HG03066 (cell line): ENCODE measurements around the gene TTC9C.
"Not testable (repeated sequence)": the region's sequence is repeated elsewhere in the genome, so short reads cannot be mapped to it uniquely, and the experiment has no call there.

Experiments
- ATAC-seq: cut with Tn5 transposase; IDR thresholded peaks from one replicate; pipeline ENCODE4 v1.9.1; 2021; ENCODE audit warnings: low read depth; ENCODE audit not compliant: unreplicated experiment

TTC9C gene

DNA sequence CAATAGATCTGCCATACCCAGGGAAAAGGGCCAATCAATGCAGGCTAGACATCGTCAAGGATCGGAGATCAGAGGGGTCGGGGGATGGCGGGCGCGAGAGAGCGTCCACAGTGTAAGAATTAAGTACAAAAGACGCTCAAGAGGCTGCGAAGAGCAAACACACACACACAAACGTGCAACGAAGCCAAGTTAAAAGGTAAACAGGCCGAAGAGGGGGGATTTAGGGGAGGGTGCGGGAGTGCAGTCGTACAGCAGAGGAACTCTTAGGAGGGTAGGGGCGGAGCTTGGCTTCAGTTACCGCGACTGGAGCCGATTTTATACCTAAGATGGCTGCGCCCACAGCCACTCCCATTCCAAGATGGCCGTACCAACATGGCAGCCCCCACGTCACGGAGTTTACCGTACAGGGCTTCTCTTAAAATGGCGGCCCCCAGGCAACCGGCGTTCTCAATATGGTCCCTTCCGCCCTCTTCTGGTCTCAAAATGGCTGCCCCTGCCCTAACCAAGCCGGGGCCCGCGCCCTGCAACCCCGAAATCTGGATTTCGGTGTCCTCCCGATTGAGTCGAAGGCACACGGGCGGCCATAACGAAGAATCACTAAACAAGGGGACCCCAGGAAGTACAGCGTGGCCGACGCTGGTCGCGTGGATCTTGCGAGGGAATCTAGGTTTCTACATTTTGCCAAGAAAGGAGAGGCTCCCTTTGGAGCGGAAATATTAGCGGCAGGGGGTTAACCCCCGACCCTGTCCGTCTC is 18.9 kb upstream of the TTC9C start:
- ATAC-seq, result peak; percentile 80

DNA sequence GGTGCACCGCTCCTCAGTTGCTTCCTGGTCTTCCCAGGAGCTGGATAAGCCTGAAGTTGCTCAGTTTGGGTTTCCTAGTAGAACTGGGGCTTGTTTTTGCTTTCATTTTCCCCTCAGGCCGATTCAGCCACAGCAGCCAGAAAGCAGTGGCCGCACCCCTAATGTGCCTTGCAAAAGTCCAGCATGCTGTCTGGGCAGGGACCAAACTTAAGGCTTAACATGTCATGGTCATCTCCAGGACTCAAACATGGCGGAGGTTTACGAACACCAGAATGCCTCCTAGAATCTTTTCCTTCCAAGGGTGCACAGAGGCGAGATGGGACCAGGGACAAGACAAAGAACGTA is 18.3 kb upstream of the TTC9C start:
- no peak for ATAC-seq

DNA sequence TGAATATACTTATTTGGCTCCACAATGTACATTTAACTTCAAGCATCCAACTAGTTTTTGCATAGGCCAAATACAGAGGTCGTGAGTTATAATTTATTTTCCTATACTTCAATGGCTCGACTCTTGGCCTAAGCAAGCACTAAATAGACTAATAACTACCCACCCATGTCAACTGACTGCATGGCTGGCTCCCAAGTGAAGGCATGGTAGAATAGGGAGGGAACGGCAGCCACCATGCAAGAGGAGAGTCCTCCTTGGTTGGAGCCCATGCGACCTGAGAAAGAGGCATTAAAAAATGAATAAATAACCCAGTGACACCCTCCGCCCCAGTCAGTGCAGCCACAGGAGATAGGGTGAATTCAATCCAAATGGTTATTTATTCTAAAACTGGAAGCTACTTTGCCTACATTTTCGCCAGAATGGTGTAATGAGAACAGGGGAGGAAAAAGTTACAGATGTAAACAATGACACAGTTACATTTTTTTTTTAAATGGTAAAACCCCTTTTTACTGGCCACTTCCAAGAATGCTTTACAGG is 15.9 kb upstream of the TTC9C start:
- ATAC-seq, result no peak

DNA sequence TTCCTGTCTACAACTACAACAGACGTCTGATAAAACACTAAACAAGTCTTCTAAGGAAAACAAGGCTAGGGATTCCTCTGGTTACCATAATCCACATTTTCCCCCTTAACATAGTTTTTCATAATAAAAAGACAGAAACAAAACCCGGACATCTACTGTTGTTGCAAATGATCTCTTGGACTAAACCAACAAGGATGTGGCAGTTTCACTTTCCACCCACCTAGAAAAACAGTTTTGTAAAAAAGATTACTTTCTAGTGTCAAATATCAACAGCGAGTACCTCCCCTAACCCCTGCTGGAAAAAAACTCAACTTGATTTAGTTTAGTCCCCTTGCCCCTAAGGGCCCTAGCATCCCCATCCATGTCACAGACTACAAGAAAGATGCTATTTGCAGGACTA is 15.4 kb upstream of the TTC9C start:
- ATAC-seq, result no peak

DNA sequence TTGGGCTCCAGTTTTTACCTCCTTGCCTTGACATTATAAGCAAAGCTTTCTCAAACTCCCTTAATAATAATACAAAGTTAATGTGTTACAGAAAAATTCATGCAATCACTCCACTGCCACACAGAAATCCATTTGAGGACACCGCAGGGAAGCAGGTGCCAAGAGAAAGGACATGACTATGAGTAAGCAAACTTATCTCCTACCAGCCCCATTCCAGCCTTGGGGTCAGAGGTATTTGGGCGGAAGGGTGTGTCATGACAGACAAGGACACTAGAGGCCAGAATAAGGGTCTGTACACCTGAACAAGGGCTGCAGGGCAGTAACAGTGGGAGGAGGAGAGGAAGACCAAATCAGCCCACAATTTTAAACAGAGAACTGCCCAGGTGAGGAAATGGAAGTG is 14.9 kb upstream of the TTC9C start:
- ATAC-seq, result no peak

GRCh38 chr11:62715150-62716130 is 12.8 kb upstream of the TTC9C start:
- no peak for ATAC-seq

DNA sequence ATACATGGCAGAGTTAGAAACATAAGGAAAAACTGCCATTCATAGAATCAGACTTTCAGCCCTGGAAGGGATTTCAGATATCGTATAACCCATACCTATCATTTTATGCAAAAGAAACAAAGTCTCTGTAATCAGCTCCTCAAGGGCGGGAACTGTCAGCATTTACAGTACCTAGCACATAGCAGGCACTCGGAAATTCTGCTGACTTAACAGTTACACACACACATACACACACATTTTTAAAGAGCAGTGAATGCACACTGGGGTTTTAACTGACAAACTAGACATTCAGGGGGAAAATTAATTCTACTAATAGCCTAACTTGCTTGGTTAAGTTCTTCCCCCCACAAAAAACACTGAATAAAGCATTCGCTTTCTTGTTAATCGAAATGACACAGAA is 12.1 kb upstream of the TTC9C start:
- ATAC-seq, result no peak

DNA sequence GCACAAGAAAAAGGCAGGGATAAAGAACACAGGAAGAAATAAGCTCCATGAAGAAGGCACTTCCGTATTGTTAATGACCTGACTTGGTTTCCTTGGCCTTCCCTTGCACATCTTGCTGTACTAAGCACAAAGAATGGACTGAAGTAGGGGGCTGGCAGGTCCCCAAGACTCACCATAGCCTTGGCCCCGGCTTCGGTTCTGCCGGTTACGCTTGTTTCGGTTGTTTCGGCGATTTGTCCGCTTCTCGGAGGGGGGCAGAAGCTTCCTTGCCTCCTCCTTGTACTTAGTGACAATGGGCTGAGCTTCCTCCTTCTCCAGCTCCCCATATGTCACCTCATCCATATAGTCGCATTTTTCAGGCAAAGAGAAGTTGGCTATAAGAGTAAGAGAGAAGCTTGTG is 11.5 kb upstream of the TTC9C start:
- ATAC-seq, result no peak

- ATAC-seq, result no peak
Measured at GRCh38 chr11:62719302-62719978, 8.8 kb upstream of the TTC9C start.

DNA sequence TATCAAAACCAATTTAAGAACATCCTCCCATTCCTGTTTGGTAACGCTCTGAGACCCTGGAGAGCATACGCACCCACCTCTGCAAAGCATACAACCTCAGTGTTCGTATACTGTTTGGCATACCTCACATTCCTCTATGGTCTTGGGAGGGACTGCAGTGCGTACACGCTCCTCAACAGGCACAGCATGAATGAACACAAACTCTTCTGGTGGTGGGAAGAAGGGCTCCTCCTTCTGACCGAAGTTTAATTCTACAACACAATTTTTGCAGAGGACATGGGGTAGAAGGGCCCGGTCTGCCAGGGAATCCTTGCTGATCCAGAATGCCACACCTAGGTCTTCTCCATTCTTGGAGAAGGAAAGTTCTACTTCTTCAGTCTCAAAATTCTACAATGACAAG is 6.3 kb upstream of the TTC9C start:
- ATAC-seq, result no peak

GRCh38 chr11:62724171-62724570 is 4.1 kb upstream of the TTC9C start:
- ATAC-seq, result no peak

- ATAC-seq, result no peak
Measured at GRCh38 chr11:62725646-62726045, 2.6 kb upstream of the TTC9C start.

DNA sequence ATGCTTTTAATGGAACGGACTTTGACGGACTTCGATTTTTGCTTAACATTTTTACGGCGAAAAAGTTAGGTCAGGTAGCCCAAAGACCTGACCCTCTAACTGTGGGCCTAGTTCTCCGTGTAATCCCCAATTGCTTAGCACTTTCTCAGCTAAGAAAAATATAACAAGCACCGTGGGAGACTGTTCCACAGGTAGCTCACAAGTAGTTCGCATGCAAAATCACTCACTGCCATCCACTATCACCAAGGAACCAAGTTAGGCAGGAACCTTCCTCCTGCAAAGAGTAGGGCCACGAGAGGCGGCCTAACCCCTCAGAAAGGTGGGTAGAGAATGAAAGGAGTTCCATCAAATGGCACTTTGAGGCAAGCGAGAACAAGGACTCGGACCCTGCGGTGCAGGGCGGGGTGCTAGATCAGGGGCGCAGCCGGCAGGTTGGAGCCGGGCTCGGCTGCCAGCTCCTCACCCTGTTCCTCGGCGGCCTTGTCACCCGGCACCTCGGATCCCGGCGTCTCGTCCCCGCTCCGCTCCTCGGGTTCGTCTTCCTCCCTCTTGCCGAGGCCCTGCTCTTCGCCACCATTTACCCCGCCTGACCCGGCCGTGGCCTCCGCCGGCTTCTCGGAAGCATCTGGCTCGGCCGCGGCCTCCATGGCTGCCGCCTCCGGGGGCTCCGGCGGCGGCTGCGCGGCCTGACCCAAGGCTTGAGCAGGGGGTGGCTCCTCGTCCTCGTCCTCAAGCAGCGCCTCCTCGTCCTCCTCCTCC is 2.0 kb upstream of the TTC9C start:
- peak; percentile 0 for ATAC-seq

DNA sequence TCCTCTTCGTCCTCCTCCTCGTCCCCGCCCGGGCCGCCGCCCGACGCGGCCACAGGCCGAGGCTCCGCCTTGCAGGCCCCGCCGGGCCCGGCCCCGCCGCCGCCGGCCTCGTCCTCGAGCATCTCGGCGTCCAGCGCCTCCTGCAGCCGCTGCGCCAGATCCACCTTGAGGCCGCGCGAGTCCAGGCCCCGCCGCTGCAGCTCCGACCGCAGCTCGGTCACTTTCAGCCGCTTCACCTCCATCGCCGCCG is 1.4 kb upstream of the TTC9C start:
- ATAC-seq, result no peak

GRCh38 chr11:62727165-62727871 is 968 bp upstream of the TTC9C start, which contains the start of gene HNRNPUL2:
Gene HNRNPUL2 (minus strand): TSS chr11:62727457. CDS start chr11:62727156, 301 bp downstream.
- peak; percentile 72 for ATAC-seq

DNA sequence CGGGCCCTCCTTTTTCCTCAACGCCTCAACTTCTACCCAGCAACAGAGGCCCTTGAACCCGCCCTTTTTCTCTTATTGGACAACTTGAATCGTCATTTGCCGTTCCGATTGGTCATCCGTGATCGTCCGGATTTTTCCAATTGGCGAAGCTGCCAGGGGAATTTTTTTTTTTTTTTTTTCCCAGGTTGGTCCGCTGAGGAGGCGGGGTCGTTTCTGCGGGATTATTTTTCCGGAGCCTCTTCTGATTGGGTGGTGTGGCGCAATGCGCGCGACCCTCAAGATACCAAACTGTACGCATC is 465 bp upstream of the TTC9C start:
- ATAC-seq, result peak; percentile 53

GRCh38 chr11:62730076-62730475 is 1.8 kb downstream of the TTC9C start:
- not testable (repeated sequence) for ATAC-seq

DNA sequence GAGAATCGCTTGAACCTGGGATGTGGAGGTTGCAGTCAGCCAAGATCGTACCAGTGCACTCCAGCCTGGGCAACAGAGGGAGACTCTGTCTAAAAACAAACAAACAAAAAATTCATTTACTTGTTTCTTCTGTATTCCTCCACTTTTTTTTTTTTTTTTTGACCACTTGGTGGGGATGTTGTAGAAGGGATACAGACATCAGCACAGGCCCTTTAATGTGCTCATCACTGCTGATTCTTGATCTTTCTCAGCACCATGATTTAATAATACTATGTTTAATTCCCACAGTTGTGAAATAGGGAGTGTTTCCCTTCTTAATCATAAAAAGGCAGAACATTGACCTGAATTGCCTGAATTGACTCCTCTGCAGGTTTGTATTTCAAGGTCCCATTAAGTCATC is 4.5 kb downstream of the TTC9C start:
- ATAC-seq, result no peak

DNA sequence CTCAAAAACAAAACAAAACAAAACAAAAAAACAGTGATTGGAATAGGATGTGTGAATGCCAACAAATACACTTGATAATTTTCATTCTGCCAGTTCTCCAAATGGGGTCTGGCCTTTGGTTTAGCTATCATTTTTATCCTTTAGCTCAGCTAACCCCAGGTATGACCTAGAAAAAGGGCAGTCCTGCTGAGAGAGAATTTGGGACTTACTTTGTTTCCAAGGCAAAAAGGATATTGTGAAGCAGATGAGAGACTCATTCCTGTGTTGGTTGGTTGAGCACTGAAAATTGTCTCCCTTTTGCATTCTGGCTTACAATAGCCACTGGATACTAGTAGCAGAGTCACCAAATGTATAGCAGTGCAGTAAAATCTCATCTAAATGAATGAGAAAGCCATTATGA is 8.9 kb downstream of the TTC9C start:
- no peak for ATAC-seq
